Cardiac muscle cell (in vitro differentiated cells and primary cell): ENCODE measurements around the gene ATXN10. TPM values are rescaled to one million over a fixed set of nuclear protein-coding genes. Genes with fewer than 3 reads are reported as not detected.

Source experiments
- DNase-seq, 2 donors: peaks; one replicate each; pipeline versions ENCODE4 v3.0.0 to v3.0.0-alpha.2; 2010 to 2017; ENCODE audit warnings: low read depth in 1 of 2, low spot score in 1 of 2
- H3K27ac ChIP-seq: fragments of 200-600 bp; sonication (generic); 2 replicates; pipeline ENCODE4 v1.5.1; 2016
- H3K27me3 ChIP-seq: fragments of 200-600 bp; sonication (generic); 2 replicates; pipeline ENCODE4 v1.6.0; 2016; ENCODE audit warnings: control low read depth
- H3K36me3 ChIP-seq: fragments of 200-600 bp; sonication (generic); 2 replicates; pipeline ENCODE4 v1.5.1; 2016; ENCODE audit warnings: control low read depth
- H3K4me1 ChIP-seq: fragments of 200-600 bp; sonication (generic); 2 replicates; pipeline ENCODE4 v1.8.1; 2017; ENCODE audit warnings: low read depth, mild to moderate bottlenecking, mixed run types
- H3K4me3 ChIP-seq: fragments of 200-600 bp; sonication (generic); 2 replicates; pipeline ENCODE4 v1.5.1; 2016; ENCODE audit warnings: mild to moderate bottlenecking
- H3K9me3 ChIP-seq: fragments of 200-600 bp; sonication (generic); 2 replicates; pipeline ENCODE4 v1.5.1; 2017; ENCODE audit warnings: low read depth, mild to moderate bottlenecking, control low read depth
- CTCF ChIP-seq: IDR thresholded peaks from 2 replicates; pipeline ENCODE4 v1.5.1; 2012; ENCODE audit warnings: low read depth, mild to moderate bottlenecking, low read length
- polyA plus RNA-seq: library from polyadenylated mRNA; unstranded; fragments of >200 nt; fragmentation: Nextera tagmentation; extraction: Ambion mirVana; gene quantifications from 2 replicates; pipeline ENCODE4 v1.2.1, GENCODE V29; 2016
- total RNA-seq: library from RNA; depleted of rRNA; stranded (reverse); fragments of >200 nt; gene quantifications from 2 replicates; pipeline ENCODE4 v1.2.3, GENCODE V29; 2016

ATXN10 gene
- total and polyA plus RNA-seq, 2 experiments from 2014 or later: 67.3 to 279 TPM

GRCh38 chr22:45863981-45864751 lies 192.5 kb downstream of the ATXN10 start:
- no peaks in the 10 kb centered on the region for H3K36me3 ChIP-seq
- TF ChIP-seq CTCF: peak; percentile 96
- H3K27ac ChIP-seq: no peak overlapping the region
- peak; percentile 60 to 64 for DNase-seq
- no peaks in the 10 kb centered on the region for H3K9me3 ChIP-seq
- H3K4me1 ChIP-seq: peaks cover 6% of the 10 kb centered on the region
- H3K27me3 ChIP-seq: peaks cover 51% of the 10 kb centered on the region
- no peak overlapping the region for H3K4me3 ChIP-seq

- peaks cover 6% of the 10 kb centered on the region for H3K4me1 ChIP-seq
- H3K9me3 ChIP-seq: no peaks in the 10 kb centered on the region
- H3K27me3 ChIP-seq: peaks cover 60% of the 10 kb centered on the region
- no peaks in the 10 kb centered on the region for H3K36me3 ChIP-seq
- H3K4me3 ChIP-seq: no peak overlapping the region
- no peak for TF ChIP-seq CTCF
- no peak for DNase-seq
- no peak overlapping the region for H3K27ac ChIP-seq
These were observed 193.4 kb downstream of the ATXN10 start for GRCh38 chr22:45864959-45865476.

GRCh38 chr22:45865561-45866125 lies 194.0 kb downstream of the ATXN10 start:
- no peak for DNase-seq
- TF ChIP-seq CTCF: no peak
- Histone ChIP-seq H3K27ac (no peak overlapping the region), H3K36me3 (no peaks in the 10 kb centered on the region), H3K9me3 (no peaks in the 10 kb centered on the region), H3K4me3 (no peak overlapping the region), H3K27me3 (peaks cover 66% of the 10 kb centered on the region), H3K4me1 (peaks cover 6% of the 10 kb centered on the region)

GRCh38 chr22:45866126-45866645 lies 194.6 kb downstream of the ATXN10 start:
- Histone ChIP-seq H3K9me3 (no peaks in the 10 kb centered on the region), H3K4me3 (peak overlapping the region; percentile 17), H3K4me1 (peaks cover 6% of the 10 kb centered on the region), H3K27me3 (peaks cover 69% of the 10 kb centered on the region), H3K27ac (no peak overlapping the region), H3K36me3 (no peaks in the 10 kb centered on the region)
- no peak for DNase-seq
- TF ChIP-seq CTCF: no peak

GRCh38 chr22:45866646-45867117 lies 195.0 kb downstream of the ATXN10 start:
- no peaks in the 10 kb centered on the region for H3K36me3 ChIP-seq
- H3K4me3 ChIP-seq: peak overlapping the region; percentile 17
- no peak for TF ChIP-seq CTCF
- peaks cover 69% of the 10 kb centered on the region for H3K27me3 ChIP-seq
- DNase-seq: peak in 1 of 2 donors; percentile 15
- no peak overlapping the region for H3K27ac ChIP-seq
- H3K9me3 ChIP-seq: no peaks in the 10 kb centered on the region
- H3K4me1 ChIP-seq: peaks cover 6% of the 10 kb centered on the region
